GM15510 (cell line): Measurements from ENCODE around the gene USP21.
A peak's percentile ranks its signal among the peaks of the same experiment; 100 is the strongest.

Experiments
- POLR2A ChIP-seq: IDR thresholded peaks from 3 replicates; pipeline ENCODE4 v1.6.1; 2011; ENCODE audit warnings: borderline replicate concordance; ENCODE audit not compliant: insufficient read length; ENCODE audit errors: extremely low read depth

USP21 gene

GRCh38 chr1:161131523-161132409 is 27.5 kb upstream of the USP21 start:
- TF ChIP-seq POLR2A, result no peak

DNA sequence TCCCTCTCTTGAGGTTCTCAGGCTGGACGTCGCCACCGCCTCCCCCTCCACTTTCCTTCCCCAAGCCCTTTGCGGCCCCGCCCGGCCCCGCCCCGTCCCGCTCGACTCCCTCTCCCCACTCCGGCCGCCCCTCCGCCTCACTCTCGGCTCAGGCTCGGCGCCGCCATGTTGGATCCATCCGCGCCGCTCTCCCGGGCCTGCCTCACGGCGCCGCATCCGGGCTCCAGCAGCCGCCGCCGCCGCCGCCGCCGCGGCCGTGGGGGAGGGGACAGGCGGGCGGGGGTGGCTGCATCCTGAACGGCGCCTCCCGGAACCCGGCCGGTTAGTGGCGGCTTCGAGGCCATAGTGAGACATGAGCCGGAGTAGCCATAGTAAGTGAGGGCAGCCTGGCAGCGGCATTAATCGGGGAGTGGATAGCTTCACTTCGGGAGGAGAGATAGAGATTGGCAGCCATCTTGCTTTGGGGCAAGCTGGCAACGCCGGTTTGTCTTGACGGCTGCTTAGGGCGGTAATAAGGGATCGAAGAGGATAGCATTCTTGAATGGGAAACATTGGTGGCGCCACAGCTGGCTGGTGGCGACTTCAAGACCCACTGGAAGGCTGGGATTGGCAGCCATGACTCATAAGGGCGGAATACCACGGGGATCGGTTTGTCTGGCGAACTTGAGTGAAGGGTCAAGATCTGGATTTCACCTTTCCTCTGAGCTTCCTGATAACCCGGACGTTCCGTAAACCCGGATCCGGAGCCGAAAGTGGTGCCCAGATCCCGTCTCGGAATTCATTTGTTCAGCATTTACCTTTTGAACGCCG is 26.7 kb upstream of the USP21 start, which contains the start of gene DEDD:
TSS of gene DEDD (minus strand) at position 258 of the 810 bp plus-strand sequence. CDS start 8,205 bp downstream, outside the sequence.
- TF ChIP-seq POLR2A, result peak; percentile 68

DNA sequence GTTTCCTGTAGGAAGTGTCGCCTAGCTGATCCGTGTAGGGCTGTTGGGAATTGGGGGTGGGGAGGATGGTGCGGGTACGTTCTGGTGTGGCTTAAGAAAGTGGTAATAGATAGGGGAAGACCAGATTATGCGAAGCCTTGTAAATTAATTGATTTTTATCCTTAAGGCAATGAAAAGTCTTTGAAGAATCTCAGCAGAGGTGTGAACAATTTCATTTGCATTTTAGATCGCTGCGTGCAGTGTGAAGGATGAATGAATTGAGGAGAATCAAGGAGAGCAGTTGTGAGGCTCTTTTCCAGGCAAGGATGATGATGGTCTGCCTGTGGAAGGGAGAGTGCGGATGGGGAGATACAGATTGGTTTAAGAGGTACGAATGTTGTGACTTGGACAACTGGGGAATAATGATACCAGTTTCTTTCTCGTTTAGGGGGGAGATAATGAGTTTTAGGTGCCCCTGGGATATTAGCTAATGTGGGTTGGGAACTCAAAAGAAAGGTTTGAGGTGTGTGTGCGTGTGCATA is 26.0 kb upstream of the USP21 start:
- TF ChIP-seq POLR2A, result no peak

- TF ChIP-seq POLR2A, result no peak
Measured at GRCh38 chr1:161137881-161138280, 21.4 kb upstream of the USP21 start.

DNA sequence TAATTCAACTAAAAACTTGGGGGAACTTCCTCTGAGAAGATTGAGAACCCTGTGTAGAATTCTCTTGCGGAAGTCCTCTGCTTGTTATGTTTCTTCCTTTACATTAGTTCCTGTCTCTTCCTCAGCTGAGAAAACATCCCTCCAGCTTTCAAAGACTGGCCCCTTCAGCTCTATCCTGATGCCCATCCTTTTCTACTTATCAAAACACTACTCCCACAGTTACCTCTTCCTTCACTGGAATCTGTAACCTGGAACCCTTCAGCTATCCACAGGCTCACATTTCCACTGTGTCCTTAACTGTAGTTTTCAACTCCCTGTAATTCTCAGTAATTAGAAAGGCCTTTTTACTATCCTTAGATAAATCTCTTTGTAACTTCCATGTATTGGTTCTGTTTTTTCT is 20.9 kb upstream of the USP21 start:
- TF ChIP-seq POLR2A, result no peak

DNA sequence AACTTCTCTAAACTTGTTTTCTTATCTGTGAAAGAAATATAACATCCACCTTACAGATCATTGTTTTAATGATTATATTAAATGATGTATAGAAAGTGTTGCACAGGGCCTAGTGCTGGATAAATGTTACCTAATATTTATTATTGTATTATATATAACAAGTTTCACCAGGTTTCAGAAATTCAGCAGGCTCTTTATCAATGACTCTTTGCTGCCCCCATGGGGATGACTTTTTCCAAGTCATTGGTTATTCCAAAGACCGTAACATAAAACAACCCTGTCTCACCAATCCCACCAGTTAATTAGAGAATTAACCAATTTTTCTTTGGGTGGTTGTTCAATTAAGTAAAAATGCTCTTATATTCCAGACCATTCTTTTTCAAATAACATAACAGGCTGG is 19.5 kb upstream of the USP21 start:
- no peak for TF ChIP-seq POLR2A

- TF ChIP-seq POLR2A, result no peak
Measured at GRCh38 chr1:161140755-161141400, 18.4 kb upstream of the USP21 start.

DNA sequence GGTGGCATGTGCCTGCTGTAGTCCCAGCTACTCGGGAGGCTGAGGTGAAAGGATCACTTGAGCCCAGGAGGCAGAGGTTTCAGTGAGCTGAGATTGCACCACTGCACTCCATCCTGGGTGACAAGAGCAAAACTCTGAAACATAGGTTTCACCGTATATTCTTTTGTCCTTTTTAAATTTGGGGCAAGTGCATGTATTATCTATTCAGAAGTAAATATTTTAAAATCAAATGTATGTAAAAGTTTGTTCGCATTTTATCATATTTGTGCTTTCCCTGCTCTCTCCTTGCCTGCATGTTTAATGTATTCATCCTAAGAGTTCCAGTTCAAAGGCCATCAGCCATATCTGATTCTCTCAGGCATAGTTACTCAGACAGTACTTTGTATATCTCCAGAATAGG is 13.5 kb upstream of the USP21 start:
- no peak for TF ChIP-seq POLR2A

DNA sequence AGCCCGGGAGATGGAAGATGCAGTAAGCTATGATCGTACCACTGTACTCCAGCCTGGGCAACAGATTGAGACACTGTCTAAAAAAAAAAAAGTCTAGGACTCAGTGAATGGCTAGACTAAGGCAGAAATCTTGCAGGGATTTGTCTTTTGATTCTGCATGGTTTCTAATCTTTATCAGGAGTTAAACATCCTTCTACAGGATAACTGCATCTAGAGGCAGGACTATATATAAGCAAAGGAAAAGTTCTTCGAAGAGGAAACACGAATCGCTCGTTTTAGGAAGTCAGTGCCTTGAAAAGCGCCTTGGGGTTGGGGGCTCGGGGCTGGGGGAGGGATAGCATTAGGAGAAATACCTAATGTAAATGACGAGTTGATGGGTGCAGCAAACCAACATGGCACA is 6.1 kb upstream of the USP21 start:
- no peak for TF ChIP-seq POLR2A

- peak; percentile 86 for TF ChIP-seq POLR2A
Measured at GRCh38 chr1:161153682-161154337, 5.5 kb upstream of the USP21 start, which contains the start of gene UFC1. UFC1 (plus strand) TSS chr1:161153978; CDS start chr1:161153998, 20 bp downstream.

GRCh38 chr1:161157867-161158266 is 1.4 kb upstream of the USP21 start:
- no peak for TF ChIP-seq POLR2A

GRCh38 chr1:161158316-161159010 is 837 bp upstream of the USP21 start:
- TF ChIP-seq POLR2A, result no peak

GRCh38 chr1:161159913-161160243 is 578 bp downstream of the USP21 start:
- no peak for TF ChIP-seq POLR2A
